ENCODE measurements around the gene ANP32A.

ANP32A gene

DNA sequence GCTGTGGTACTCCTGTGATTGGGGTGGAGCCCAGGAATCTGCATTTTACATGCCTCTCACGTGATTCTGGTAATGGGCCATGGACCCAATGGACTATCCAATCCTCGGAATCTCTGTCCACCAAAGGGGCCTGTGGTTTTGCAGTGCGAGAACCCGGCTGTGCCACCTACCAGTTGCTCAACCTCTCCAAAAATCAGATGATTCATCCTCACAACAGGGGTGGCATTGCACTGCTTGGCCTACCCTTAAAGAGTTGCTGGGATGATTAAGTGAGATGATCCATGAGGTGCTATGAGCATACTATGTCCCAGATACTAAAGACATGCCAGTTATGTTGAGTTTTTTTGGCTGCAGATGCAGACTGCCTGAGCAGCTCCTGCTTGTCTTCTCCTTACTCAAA is 5.1 kb downstream of the ANP32A start:
- TF ChIP-seq, protein P1, sequence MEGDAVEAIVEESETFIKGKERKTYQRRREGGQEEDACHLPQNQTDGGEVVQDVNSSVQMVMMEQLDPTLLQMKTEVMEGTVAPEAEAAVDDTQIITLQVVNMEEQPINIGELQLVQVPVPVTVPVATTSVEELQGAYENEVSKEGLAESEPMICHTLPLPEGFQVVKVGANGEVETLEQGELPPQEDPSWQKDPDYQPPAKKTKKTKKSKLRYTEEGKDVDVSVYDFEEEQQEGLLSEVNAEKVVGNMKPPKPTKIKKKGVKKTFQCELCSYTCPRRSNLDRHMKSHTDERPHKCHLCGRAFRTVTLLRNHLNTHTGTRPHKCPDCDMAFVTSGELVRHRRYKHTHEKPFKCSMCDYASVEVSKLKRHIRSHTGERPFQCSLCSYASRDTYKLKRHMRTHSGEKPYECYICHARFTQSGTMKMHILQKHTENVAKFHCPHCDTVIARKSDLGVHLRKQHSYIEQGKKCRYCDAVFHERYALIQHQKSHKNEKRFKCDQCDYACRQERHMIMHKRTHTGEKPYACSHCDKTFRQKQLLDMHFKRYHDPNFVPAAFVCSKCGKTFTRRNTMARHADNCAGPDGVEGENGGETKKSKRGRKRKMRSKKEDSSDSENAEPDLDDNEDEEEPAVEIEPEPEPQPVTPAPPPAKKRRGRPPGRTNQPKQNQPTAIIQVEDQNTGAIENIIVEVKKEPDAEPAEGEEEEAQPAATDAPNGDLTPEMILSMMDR (IDR thresholded peaks at IDR 0.05; ENCODE audit: low read length, missing control alignments), result no peak
- DNase-seq (ENCODE audit: low read depth), result no peak

DNA sequence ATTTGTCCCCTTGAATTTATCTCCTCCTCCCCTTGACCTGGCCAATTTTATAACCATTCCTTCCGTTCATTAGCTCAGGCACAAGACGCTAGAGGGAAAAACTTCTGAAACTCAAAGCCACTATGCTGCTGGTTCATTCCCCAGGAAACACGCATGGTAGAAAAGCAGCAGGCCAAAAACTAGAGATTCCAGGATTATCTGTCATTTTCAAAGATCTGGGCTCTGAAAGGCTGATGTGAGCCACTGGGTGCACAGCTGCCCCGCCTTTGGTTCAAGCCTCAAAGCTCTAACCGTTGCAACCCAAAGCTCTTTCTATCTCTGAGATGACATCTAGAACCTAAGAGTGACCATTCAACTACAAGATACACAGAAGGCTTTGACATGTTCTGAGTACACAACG is 6.1 kb downstream of the ANP32A start:
- no peak for DNase-seq (ENCODE audit: low read depth)
- no peak overlapping the region for H3K4me3 ChIP-seq (replicated peaks; ENCODE audit: low read depth, low read length)
- TF ChIP-seq, protein P1 (IDR thresholded peaks at IDR 0.05; ENCODE audit: low read length, missing control alignments), result no peak

More for the DNA sequence above, 5.1 kb downstream of the ANP32A start:
- no peak overlapping the region for H3K4me3 ChIP-seq (replicated peaks; ENCODE audit: low read depth, low read length)

DNA sequence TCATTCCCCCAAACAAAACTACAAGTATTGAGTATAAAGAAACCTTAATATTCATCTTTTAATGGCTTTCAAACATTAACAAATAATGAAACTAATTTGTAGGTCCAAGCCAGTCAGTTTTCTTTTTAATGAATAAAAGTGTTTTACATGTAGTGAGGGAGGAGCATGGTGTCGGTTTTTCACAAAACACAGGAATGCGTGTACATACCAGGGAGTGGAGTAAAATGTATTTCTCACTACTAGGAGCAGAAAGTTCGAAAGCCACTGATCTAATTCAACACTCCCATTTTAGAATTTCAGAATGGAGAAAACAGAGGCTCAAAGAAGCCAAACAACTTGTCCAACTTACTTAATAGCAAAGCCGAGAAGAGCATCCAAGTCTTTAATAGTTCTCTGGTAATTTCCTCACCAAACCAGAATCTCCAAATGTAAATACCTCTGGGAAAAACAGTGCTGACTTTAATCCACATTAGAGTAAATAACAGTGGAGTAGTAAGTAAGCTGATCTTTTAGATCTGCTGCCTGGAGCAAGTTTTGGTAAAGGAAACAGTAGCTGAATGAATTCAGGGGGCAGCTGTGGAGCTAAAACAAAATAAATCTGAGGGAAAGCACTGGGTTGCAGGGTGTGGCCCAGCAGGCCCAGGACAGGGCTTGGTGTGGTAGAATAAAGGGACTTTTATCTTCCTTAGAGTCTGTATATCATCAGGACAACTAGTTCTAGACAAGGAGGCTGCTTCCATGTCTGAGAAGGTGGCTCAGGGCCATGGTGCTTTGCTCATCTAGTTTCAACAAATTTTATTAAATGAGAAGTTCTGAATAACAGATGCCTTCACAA is 7.9 kb downstream of the ANP32A start:
- peak; percentile 30 for DNase-seq (ENCODE audit: low read depth)
- H3K4me3 ChIP-seq (replicated peaks; ENCODE audit: low read depth, low read length), result no peak overlapping the region
- TF ChIP-seq, protein P1 (IDR thresholded peaks at IDR 0.05; ENCODE audit: low read length, missing control alignments), result no peak

DNA sequence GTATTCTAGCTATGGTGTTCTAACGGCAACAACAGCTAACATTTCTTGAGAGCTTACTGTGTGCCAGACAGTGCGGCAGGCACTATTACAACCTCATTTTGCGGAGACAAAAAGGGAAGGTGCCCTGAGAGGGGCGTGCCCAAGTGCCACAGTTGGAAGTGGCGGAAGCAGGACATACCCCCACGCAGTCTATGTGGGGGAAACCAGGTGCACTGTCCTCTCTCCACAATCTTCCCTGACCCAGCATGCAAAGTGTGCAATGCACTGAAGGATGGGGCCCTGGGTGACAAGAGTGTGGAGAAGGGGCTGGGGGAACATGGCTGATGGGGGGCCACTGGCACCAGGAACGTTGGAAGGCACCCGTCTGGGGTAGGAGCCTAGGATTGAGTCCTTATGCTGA is 8.6 kb downstream of the ANP32A start:
- DNase-seq (ENCODE audit: low read depth), result no peak
- no peak overlapping the region for H3K4me3 ChIP-seq (replicated peaks; ENCODE audit: low read depth, low read length)
- TF ChIP-seq, protein P1 (IDR thresholded peaks at IDR 0.05; ENCODE audit: low read length, missing control alignments), result no peak

DNA sequence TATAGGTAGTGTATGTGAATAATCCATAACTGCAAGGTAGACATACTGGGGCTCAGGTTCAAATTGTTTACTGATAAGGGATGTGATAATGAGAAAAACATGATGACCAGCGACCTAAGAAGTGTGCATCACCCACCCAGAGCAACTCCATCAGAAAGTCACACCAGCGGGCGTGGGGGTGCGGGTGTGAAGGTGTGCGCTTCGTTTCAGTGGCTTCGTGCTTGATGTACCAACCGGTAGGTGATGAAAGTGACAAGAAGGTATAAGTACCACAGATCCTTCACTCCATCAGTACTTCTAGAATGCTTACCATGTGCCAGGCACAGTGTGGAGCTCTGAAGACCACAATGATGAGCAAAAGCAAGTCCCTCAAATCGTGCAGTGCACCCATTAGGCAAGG is 11.2 kb downstream of the ANP32A start:
- DNase-seq (ENCODE audit: low read depth), result no peak
- H3K4me3 ChIP-seq (replicated peaks; ENCODE audit: low read depth, low read length), result no peak overlapping the region
- TF ChIP-seq, protein P1 (IDR thresholded peaks at IDR 0.05; ENCODE audit: low read length, missing control alignments), result no peak

DNA sequence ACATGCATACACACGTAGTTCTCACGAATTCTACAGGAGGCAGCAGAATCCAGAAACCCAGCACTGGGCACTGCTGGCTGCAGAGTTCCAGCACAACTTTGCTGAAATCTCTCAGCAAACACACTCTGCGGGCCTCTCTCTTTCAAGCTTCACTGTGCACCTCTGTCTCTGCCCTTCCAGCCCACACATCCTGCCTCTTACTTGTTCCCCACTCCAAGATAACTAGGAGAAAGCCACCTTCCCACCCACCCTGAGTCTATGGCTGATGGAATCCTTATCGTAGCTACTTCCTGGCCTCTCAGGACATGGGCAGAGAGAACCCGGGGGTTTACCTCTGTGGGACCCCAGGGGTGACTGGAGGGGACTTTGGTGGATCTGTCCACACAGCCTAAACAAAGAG is 11.9 kb downstream of the ANP32A start:
- TF ChIP-seq, protein P1 (IDR thresholded peaks at IDR 0.05; ENCODE audit: low read length, missing control alignments), result no peak
- H3K4me3 ChIP-seq (replicated peaks; ENCODE audit: low read depth, low read length), result no peak overlapping the region
- no peak for DNase-seq (ENCODE audit: low read depth)

DNA sequence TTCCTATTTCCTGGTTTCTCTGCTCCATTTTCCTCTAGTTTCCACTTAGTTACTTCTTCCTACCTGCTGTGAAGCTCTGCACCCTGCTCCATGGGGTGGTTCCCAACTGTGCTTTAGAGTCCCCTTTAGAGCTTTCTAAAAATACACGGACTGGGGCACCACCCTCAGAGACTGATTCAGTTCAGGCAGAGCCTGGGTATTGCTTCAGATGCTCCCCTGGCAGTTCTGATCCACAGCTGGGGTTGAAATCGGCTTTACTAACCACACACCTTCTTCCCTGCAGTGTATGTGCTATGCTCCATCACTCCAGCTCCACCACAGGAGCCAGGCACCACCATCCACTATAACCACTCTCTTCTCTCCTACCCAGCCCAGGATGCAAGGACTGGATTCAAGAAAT is 12.6 kb downstream of the ANP32A start:
- TF ChIP-seq, protein P1 (IDR thresholded peaks at IDR 0.05; ENCODE audit: low read length, missing control alignments), result no peak
- DNase-seq (ENCODE audit: low read depth), result no peak
- no peak overlapping the region for H3K4me3 ChIP-seq (replicated peaks; ENCODE audit: low read depth, low read length)
